ENCODE results near the gene MTX1.
A peak's percentile ranks its signal among the peaks of the same experiment; 100 is the strongest.
"Not testable (repeated sequence)": the region's sequence is repeated elsewhere in the genome, so short reads cannot be mapped to it uniquely, and the experiment has no call there.

MTX1 gene

GRCh38 chr1:155175281-155175926, 33.1 kb upstream of the MTX1 start:
- DNase-seq: no peak

- no peak for DNase-seq
Measured at GRCh38 chr1:155175927-155176371, 32.5 kb upstream of the MTX1 start.

DNA sequence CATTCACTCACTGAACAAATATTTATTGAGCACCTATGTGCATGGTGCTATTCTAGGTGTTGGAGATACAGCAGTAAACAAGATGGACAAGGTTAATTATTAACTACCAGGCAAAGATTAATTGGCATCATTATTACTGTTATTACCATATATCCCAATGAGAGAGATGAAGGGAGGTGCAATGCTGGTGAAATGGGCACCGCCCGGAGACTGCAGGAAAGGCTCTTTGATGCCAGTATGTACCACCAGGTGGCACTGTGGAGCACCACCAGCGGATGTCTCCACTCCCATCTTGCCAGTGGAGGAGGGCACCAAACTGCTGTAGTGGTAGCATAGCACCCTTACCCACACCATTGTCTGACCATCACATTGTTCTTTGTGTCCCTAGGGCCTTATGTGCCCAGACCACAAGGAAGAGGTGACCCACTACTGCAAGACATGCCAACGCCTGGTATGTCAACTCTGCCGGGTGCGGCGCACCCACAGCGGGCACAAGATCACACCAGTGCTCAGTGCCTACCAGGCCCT, 31.9 kb upstream of the MTX1 start:
- peak; percentile 27 for DNase-seq

- DNase-seq: no peak
Measured at GRCh38 chr1:155177192-155177917, 31.1 kb upstream of the MTX1 start.

- DNase-seq: no peak
Measured at GRCh38 chr1:155177918-155178281, 30.6 kb upstream of the MTX1 start.

GRCh38 chr1:155178441-155179111, 29.9 kb upstream of the MTX1 start:
- no peak for DNase-seq

DNA sequence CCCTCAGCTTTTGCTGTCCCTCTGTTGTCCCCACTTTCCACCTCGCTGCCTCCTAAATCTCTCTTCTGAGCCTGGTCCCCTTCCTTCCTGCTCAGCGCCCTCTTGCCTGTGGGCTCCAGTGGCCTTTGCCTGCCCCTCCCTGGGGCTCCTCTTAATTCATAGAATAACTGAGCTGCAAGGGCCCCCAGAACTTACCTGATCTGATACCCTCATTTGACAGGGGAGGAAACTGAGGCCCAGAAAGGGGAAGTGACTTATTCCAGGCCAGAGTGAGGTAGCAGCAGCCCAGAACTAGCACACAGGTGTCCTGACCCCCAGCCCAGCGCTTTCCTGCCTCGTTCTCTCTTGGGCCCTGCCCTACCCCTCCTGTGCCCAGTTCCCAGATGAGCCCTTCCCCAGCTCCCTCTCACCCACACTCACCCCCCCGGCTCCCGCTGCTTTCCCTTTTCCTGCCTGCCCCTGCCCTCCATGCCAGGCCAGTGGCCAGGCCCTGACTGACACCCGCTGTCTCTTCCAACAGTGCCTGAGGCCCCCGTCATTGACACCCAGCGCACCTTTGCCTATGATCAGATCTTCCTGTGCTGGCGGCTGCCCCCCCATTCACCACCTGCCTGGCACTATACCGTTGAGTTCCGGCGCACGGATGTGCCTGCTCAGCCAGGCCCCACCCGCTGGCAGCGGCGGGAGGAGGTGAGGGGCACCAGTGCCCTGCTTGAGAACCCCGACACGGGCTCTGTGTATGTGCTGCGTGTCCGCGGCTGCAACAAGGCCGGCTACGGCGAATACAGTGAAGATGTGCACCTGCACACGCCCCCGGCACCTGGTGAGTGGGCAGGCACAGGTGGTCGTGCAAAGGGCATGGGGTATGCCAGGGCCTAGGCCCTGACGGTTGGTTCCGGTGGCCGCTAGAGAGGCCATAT, 29.1 kb upstream of the MTX1 start:
- DNase-seq: no peak

- DNase-seq: no peak
Measured at GRCh38 chr1:155181371-155182051, 27.0 kb upstream of the MTX1 start.

DNA sequence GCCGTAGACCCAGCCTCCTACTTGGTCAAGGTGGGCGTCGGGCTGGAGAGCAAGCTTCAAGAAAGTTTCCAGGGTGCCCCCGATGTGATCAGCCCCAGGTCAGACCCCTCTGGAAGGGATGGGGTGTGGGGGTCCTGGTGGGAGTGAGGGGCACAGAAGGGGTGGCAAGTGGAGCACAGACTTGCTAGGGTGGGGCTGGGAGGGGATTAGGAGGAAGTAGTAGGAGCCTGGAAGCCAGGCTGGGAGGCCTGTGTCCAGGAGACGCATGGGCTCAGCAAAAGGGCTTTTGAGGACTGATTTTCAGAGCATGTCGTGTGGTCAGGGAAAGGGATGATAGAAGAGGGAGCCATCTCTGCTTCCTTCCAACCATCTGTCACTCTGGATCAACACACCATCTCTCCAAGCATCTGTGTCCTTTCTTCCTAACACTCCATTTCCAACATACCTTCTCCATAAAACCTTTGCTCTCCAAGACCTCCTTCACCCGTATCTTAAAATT, 26.4 kb upstream of the MTX1 start:
- DNase-seq: no peak

GRCh38 chr1:155183775-155184221, 24.7 kb upstream of the MTX1 start:
- DNase-seq: no peak

- DNase-seq: no peak
Measured at GRCh38 chr1:155184351-155184811, 24.1 kb upstream of the MTX1 start.

DNA sequence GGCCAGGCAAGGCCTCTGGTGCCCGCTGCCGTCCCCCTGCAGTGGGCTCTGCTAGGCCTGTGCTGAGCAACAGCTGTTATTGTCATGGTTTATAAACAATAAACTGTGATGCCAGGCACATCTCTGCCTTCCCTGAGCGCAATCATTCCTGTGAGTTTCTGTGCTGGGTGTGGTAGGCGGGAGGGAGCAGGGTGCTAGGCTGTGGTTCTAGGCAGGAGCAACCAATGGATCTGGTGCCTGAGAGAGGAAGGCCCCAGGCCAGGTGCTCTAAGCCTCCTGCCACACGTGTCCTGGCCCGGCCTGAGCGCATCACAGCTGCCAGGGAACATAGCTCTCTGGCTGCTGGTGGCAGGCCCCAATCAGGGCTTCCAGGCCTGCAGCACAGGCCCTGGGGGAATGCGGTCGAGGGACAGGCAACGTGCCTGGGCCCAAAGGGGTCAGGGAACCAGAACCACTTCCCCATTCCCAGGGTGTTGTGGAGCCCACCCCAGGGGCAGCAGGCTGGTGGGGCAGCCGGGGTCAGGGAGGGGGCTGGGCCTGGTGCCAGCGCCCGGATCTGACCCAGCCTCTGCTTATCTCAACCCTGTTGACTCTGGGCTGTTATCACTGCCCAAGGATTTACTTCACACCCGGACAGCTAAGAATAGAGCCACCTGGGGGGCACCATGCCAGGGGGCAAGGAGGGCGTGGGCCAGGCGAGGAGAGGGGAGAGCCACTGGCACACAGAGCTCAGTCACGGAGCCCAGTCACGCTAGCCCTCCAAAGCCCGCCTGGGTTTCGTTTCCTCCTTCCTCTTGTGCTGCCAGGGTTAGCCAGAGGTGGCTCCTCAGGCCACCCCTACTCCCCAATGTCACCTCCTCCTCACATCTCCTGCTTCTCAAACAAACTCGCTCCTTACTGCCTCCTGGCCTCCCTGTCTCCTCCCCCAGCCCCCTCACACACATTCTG, 23.4 kb upstream of the MTX1 start:
- no peak for DNase-seq

GRCh38 chr1:155185783-155186066, 22.8 kb upstream of the MTX1 start:
- DNase-seq: no peak

DNA sequence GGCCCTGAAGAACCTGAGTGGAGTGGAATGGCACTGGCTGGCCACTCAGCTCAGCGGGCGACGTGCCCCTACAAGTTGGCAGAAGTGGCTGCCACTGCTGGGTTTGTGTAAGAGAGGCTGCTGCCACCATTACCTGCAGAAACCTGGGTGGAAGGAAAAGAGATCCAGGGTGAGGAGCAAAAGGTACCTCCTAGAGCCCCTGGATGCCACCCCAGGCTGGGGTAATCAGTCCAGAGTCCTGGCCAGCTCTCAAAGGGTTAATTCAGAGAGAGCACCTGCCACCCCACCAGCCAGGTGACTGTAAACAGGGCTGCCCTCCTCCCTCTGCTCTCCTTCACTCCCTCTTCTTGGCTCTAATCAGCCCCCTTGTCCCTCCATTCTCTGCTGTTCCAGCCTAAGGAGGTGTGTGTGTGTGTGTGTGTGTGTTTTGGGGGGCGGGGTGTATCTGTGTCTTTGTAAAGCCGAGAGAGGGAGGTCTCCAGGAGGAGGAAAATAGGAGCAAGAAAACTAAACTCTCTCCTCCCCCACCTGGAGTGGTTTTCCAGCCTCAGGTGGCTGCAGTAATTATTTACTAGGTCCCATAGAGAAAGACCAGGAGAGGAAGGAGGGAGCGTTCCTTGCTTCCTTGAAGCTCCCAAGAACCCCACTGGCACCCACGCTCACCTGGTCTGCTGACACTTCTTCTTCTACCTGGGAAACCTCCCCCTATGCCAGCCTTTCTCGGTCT, 22.3 kb upstream of the MTX1 start:
- no peak for DNase-seq

GRCh38 chr1:155186794-155187455, 21.6 kb upstream of the MTX1 start:
- no peak for DNase-seq

DNA sequence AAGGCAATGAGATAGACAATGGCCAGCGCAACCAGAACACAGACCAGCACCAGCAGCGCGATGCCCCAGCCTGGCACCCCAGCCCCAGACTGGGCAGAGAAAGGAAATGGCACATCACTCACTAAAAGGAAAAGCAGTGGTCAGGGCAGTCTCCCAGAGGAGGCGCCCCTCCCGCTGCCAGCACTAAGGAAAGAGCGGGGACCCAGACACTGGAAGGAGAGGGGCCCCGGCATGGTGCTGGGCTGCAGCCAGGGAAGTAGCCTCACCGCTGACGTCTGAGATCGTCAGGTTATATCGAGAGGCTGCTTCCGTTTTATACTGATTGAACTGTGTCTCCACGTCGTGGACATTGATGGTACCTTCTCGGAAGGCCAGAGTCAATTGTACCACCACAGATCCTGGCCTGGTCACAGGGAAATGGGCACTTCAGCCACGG, 21.0 kb upstream of the MTX1 start:
- DNase-seq: no peak

DNA sequence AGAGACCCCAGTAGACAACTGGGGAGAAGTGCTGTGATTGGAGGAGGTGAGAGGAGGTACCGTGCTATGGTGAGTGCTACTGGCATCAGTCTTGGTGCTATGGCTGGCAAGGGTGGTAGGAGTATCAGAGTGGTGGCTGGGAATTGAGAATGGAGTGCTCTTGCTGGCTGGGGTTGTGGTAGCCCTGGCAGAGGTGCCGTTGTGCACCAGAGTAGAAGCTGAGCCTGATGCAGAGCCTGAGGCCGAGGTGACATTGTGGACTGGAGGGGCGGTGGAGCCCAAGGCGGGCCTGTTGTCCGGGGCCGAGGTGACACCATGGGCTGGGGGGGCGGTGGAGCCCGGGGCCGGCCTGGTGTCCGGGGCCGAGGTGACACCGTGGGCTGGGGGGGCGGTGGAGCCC, 20.2 kb upstream of the MTX1 start:
- DNase-seq: no peak

- not testable (repeated sequence) for DNase-seq
Measured at GRCh38 chr1:155189926-155190325, 18.6 kb upstream of the MTX1 start.

- DNase-seq: no peak
Measured at GRCh38 chr1:155191904-155192303, 16.6 kb upstream of the MTX1 start.

Data from amniotic stem cell (primary cell).